A172 (cell line): Measurements from ENCODE around the gene CBX3. TPM values are rescaled to one million over a fixed set of nuclear protein-coding genes. Genes with fewer than 3 reads are reported as not detected.
"Not testable (repeated sequence)": the region's sequence is repeated elsewhere in the genome, so short reads cannot be mapped to it uniquely, and the experiment has no call there.

Experiments
- DNase-seq: peaks from one replicate; pipeline ENCODE4 v3.0.0-alpha.2; 2015; ENCODE audit warnings: low spot score
- total RNA-seq: library from RNA; depleted of rRNA; stranded (reverse); fragments of >200 nt; shearing (Covaris generic); gene quantifications from 2 replicates; pipeline ENCODE4 v1.2.3, GENCODE V29; 2014; rRNA removed

CBX3 gene
- 529 and 544 TPM in 2 replicates for total RNA-seq

DNA sequence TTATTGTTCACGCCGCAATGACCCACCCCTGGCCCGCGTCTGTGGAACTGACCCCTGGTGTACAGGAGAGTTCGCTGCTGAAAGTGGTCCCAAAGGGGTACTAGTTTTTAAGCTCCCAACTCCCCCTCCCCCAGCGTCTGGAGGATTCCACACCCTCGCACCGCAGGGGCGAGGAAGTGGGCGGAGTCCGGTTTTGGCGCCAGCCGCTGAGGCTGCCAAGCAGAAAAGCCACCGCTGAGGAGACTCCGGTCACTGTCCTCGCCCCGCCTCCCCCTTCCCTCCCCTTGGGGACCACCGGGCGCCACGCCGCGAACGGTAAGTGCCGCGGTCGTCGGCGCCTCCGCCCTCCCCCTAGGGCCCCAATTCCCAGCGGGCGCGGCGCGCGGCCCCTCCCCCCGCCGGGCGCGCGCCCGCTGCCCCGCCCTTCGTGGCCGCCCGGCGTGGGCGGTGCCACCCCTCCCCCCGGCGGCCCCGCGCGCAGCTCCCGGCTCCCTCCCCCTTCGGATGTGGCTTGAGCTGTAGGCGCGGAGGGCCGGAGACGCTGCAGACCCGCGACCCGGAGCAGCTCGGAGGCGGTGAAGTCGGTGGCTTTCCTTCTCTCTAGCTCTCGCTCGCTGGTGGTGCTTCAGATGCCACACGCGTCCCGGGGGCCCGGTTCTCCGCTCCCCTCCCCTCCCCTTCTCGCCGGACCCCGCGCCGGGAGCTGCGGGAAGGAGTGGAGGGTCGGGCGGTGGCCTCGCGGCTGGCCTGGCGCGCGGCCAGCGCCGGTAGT lies at the start of gene CBX3:
TSS of gene CBX3 (plus strand) at position 499 of the 772 bp plus-strand sequence. CDS start 1,254 bp downstream, outside the sequence.
- peak; percentile 93 for DNase-seq

DNA sequence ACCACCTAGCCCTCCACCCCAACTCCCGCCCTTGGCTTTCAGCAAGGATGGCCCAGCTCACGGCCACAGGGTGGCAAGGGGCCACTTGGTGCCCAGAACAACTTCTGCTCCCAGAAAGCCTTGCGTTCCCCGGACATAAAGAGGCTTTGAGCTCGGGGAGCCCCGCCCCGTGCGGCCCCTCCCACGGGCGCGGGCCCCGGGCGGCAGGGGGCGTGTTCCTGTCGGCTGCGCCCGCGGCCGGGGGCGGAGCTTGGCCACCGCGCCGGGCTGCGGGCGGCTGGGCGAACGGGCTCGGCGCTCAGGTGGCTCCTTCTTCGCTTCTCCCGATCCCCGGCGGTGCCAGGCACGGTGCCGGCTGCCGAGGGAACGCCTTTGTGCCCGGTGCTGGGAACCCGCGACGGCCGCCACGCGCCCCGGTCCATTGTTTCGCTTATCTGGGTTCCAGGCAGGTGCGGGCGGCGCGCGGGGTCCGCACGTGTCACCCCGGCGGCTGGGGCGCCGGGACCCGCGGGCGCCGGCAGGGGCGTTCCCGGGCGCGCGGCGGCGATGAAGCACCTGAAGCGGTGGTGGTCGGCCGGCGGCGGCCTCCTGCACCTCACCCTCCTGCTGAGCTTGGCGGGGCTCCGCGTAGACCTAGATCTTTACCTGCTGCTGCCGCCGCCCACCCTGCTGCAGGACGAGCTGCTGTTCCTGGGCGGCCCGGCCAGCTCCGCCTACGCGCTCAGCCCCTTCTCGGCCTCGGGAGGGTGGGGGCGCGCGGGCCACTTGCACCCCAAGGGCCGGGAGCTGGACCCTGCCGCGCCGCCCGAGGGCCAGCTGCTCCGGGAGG lies 49.4 kb upstream of the CBX3 start, which contains the start of gene NFE2L3:
TSS of gene NFE2L3 (plus strand) at position 246 of the 829 bp plus-strand sequence. CDS start at position 547, 301 bp downstream.
- DNase-seq = peak; percentile 75

DNA sequence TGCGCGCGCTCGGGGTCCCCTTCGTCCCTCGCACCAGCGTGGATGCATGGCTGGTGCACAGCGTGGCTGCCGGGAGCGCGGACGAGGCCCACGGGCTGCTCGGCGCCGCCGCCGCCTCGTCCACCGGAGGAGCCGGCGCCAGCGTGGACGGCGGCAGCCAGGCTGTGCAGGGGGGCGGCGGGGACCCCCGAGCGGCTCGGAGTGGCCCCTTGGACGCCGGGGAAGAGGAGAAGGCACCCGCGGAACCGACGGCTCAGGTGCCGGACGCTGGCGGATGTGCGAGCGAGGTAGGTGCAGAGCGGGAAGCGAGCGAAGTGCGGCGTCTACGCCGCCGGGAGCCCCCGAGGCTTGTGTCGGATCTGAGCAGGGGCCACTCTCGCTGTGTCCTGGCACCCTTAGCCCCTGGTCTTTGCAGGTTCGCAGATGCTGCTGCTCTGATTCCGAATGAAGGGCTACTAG lies 48.7 kb upstream of the CBX3 start:
- DNase-seq = not testable (repeated sequence)

DNA sequence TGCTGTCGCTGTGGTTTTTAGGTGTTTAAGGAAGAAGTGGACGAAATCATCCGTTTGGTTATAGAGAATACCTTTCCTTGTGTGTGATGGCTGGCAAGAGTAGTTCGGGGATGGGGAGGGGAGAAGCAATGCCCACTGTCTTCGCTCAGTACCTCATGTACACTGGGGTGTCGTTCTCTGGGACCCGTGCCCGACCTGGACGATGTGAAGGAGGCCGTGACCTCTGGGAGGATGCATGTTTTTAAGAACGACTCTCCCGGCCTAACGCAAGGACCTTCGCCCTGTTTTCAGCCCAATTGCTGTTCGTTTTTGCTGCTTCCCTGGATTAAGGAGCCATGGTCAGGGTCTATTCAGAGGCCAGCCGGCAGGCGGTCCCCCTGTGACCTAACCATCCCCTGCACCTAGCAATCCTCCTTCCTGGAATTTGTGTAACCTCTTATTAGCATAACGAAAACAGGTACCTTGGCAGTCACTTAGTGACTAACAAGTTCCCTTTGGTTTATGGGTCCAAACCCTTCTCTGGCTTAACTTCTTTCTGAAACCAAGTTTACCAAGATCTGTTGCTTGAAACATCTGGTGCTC lies 48.2 kb upstream of the CBX3 start:
- DNase-seq = no peak

DNA sequence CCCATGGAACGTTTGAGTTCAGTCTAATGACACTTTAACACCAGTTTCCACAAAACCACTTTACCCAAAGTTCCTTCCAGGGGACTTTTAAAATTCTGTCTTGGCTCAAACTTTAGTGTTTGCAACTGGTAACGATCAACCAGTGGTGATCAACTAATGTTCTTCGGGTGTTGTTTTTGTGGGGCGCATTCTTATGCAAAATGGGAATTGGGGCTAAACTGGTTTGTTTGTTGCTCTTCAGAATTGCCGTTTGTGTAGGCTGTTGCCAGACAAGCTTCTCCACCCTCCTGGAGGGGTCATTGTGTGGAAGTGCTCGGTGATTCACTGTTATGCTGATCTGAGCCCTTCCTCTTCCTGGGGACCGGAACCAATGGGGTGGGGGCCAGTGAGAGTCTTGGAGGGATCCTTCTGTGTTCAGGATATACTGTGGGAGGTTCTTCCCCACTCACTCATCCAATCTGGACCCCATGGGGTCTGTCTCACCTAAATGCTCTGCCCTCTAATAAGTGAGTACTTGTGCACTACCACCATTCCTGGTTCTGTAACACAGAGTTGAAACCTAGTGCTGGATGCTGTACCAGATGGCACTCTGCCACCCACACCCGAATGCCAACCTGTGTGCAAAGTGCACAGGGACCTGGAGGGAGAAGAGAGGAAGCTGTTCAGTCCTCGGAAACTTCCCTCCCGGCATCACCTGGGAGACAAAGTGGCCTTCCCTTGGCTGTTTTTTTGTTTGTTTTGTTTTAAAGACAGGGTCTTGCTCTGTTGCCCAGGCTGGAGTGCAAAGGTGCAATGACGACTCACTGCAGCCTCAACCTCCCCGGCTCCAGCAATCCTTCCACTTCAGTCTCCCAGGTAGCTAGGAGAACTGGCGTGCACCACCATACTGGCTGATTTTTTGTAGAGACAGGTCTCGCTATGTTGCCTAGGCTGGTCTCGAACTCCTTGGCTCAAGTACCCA lies 47.4 kb upstream of the CBX3 start:
- DNase-seq = peak; percentile 83

DNA sequence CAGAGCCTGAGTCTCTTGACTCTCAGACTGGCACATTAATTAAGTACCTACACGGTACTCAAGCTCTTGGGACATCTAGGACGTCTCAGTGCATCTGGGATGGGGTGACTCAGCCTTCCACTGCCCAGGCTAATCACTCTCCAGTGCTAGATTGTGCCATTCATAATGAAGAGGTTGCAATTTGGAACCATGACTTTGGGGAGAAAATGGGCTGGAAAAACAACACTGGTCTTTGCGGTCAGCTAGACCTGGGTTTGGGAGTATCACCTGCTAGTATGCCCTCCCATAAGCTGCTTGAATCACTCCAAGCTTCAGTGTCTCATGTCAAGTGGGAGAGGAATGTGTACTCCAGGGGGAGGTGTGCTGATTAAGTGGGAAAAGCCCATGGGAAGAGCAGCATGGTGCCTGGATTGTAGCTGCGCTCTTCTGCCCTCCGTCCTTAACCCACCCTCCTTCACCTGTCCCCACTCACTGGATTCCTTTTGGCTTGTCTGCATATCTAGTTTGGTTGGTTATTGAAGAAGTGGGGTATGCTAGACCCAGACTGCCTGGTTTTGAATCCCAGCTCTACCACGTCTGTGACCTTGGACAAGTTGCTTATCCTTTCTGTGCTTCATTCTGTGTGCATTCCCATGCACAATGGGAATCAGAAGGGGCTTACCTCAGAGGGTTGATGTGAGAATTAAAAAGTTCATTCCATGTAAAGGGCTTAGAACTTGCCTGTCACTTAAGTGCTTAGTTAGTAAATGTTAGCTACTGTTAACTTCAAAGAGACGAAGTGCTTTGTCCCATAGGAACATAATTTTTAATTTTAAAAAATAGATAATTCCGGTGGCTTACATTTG lies 45.8 kb upstream of the CBX3 start:
- peak; percentile 97 for DNase-seq

DNA sequence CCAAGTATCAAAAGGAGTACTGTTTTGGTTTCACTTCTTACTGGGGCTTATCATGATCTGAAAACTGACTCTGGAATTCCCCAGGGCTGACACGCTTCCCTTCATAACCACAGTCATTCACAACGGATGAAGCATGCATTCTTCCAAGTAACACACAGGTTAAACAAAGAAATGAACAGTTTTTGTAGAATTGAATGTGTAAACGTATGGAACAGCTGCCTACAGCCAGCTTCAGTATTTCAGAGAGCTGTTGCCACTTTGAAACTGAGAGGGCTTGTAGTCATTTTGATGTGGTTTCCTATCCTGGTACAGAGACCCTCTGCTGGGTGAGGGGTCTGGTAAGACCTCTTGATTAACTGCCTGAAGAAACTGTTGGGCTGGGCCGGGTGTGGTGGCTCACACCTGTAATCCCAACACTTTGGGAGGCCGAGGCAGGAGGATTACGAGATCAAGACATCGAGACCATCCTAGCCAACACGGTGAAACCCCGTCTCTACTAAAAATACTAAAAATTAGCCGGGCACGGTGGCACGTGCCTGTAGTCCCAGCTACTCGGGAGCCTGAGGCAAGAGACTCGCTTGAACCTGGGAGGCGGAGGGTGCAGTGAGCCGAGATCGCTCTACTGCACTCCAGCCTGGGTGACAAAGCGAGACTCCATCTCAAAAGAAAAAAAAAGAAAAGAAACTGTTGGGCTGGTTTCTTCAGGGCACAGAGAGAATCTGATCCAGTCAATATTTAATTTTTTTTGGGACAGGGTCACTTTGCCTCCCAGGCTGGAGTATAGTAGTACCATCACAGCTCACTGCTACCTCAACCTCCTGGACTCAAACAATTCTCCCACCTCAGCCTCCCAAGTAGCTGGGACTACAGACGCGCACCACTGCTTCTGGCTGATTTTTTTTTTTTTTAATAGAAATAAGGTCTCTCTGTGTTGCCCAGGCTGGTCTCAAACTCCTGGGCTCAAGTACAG lies 44.8 kb upstream of the CBX3 start:
- DNase-seq = peak; percentile 97

DNA sequence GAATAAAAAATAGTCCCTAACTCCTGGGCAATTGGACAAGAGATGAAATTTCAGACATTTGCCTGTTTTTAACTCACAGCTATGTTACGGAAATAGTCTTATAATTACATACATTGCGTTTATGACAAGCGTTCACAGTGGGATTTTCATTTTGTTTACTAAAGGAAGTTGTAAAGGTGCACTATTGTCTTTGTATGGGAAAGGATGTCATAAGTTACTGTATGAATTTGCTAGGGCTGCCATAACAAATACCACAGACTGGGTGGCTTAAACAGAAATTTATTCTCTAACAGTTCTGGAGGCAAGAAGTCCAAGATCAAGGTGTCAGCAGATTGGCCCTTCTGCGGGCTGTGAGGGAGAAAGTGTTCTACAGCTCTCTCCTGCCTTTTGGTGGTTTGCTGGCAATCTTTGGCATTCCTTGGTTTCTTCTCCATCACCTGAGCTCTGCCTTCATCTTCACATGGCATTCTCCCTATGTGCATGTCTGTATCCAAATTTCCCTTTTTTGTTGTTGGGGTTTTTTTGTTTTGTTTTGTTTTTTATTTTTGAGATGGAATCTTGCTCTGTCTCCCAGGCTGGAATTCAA lies 43.9 kb upstream of the CBX3 start:
- DNase-seq = no peak

DNA sequence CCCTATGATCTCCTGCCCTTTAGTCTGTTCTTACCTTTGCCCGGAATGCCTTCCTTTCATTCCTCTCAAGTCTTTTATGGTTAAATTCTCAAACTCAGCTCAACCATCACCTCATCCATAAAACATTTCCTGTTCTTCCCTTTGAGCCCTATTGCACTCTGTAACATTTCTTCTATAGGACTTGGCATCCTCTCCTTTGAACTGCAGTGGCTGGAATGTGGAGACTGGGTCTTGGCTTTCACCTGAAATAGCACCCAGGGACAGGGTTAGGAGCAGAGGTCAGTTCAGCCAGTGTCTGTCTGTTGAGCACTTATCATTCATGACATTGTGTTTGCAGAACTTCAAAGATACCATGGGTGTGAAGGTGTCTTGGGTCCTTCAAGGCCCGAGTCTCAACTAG lies 42.3 kb upstream of the CBX3 start:
- DNase-seq = peak; percentile 58

DNA sequence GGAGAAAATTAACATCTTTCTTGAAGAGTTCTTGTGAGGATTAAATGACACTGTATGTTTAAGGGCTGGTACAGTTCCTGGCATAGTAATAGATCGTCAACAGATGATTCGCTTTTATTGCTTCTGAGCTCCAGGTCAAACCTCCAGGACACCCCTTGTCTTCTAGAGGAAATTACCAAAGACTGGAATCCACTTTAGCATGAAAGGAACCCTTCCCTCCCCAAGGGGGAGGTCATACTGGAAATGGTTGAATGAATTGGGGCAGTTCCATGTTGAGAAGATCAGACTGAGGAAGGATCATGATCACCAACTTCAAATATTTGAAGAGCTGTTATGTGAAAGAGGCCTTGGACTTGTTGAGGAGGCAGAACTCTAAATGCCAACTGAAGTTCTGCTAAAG lies 40.6 kb upstream of the CBX3 start:
- no peak for DNase-seq

DNA sequence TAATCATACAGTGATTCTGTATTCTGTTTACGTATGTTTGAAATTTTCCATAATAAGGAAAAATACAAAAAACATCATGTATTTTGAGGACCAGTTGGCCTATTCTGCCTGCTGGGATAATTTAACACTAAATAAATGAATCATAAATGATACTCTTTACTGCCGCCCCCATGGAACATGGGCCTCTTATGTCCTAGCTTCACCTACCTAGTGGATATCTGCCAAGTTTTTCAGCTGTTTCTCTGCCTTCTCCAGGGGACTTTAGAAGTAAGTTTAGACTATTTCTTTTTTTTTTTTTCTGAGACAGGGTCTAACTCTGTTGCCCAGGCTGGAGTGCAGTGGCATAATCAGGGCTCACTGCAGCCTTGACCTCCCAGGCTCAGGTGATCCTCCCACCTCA lies 39.1 kb upstream of the CBX3 start:
- DNase-seq = no peak

DNA sequence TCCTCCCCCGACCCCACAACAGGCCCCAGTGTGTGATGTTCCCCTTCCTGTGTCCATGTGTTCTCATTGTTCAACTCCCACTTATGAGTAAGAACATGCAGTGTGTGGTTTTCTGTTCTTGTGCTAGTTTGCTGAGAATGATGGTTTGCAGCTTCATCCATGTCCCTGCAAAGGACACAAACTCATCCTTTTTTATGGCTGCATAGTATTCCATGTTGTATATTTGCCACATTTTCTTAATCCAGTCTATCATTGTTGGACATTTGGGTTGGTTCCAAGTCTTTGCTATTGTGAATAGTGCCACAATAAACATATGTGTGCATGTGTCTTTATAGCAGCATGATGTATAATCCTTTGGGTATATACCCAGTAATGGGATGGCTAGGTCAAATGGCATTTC lies 37.7 kb upstream of the CBX3 start:
- not testable (repeated sequence) for DNase-seq

DNA sequence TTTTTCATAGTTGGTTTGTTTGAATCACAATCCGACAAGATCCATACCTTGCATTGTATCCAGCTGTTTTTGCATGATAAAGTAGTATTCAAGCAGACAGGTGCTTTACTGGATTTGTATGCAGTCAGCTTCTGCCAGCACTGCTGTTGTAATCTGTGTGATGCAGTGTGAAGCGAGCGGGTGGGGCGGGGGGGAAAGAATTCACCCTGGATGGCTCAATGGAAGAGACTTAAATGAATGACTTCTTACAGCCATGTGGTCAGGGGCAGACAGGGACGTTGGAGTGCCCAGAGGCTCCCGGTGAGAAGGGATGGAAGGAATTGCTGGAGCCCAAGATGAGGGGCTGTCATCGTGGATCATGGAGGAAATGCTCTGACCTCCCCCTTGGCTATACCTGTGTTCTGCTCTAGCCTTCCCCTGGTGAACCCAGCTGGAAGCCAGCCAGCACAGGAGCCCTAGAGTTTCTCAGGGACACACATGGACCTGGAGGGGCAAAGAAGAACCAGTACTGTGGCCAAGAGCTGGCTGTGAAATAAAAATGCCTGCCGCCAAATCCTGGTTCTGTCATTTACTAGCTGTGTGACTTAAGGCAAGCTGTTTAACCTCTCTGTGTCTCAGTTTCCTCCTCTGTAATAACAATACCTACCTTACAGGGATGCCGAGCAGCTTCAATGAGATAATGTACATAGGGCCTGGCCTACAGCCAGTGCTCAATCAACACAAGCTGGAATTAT lies 35.4 kb upstream of the CBX3 start:
- no peak for DNase-seq

DNA sequence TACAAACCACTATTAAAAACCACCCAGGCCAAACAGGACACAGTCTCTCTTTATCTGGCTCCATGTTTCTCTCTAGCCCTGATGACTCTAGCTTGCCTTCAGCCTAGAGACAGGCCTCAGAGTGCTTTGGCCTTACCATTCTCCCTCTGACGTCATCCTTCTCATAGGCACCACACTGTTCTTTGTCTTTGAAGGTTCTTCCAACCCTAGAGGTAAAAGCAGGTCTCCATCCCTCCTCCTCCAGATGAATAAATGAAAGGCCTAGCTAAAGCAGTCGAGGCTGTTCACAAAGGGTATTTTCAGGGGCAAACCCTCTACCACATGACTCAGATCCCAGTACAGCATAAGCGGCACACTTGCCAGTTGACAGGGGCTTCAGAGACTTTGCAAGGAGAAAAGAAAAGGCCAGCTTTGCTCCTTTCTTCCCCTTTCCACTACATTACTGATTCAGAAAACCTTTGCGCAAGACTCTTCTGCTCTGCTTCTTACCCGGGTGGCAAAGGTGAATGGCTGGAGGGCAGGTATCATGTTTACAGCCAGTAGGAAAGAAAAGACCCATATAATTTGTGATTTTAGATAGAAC lies 34.8 kb upstream of the CBX3 start:
- no peak for DNase-seq

DNA sequence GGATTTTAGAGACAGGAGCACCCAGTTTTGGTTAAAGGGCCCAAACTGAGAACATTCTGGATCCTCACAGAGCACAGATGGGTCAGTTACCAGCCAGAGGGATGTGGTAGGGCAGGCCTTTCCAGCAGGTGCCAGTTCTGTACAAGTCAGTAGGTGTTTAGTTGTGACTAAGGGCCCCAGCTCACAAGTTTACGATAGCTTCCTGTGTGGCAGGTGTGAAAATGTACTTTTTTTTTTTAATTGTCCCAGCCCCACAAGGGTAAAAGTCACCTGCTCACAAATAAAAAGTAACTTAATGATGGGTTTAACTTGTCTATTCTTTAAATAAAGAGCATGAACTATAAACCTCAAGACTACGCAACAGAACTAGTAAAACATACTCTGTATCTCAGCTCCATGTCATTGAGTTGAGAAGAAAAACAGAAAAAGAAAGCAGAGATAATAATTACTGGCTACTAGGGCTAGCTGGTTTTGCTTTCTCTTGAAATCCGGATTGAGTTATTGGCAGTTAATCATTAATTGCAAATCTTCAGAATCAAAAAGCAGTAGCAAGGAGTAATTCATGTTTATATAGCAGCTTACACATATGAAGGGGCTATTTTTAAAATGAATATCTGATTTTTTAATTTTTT lies 34.1 kb upstream of the CBX3 start:
- DNase-seq = no peak

DNA sequence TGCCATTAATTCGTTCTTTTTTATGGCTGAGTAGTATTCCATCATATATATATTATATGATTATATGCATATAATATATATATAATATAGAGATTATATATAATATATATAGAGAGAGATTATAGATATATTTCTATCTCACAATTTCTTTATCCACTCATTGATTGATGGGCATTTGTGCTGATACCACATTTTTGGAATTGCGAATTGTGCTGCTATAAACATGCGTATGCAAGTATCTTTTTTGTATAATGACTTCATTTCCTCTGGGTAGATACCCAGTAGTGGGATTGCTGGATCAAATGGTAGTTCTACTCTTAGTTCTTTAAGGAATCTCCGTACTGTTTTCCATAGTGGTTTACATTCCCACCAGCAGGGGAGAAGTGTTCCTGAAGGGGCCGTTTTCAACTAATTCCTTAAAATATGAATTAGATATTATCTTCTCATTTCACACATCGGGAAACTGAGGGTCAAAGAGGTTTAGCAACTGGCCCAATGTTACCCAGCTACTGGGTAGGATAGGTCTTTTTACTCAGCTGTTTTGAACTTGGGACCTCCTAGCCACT lies 33.0 kb upstream of the CBX3 start:
- DNase-seq = no peak

DNA sequence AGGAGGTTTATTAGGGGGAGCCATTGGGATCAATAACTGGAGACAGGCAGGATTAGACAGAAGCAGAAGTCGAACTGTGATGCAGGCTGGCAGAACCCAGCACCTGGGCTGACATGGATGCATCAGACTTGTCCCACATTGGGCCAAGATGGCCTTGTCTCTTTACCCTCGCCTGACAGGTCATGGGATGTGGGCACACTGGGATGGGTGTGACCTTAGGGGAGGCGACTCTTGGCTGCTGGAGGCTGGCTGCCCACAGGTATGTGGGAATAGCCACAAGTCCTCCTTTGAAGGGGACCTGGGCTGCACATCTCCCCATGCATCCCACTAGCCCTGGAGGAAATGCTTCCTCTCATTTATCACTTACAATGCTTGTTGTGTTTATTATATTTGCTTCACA lies 32.3 kb upstream of the CBX3 start:
- DNase-seq = no peak
